NCI-H2107 (cell line): ENCODE results near the gene EIF4E1B.

Experiments
- DNase-seq: peaks from one replicate; lab custom pipeline; 2025; lab: John Stamatoyannopoulos, UW

Gene EIF4E1B

GRCh38 chr5:176628406-176629228, 1.9 kb upstream of the EIF4E1B start:
- no peak for DNase-seq

GRCh38 chr5:176629317-176629852, 1.1 kb upstream of the EIF4E1B start:
- no peak for DNase-seq

GRCh38 chr5:176630681-176631222, 277 bp downstream of the EIF4E1B start:
- no peak for DNase-seq

GRCh38 chr5:176631383-176632200, 1.1 kb downstream of the EIF4E1B start:
- no peak for DNase-seq

GRCh38 chr5:176632745-176633144, 2.3 kb downstream of the EIF4E1B start:
- no peak for DNase-seq

- no peak for DNase-seq
These were observed 3.1 kb downstream of the EIF4E1B start for GRCh38 chr5:176633598-176633997.

GRCh38 chr5:176636426-176636825, 6.0 kb downstream of the EIF4E1B start:
- no peak for DNase-seq

GRCh38 chr5:176637556-176637955, 7.1 kb downstream of the EIF4E1B start:
- no peak for DNase-seq

GRCh38 chr5:176638437-176638836, 8.0 kb downstream of the EIF4E1B start:
- DNase-seq: no peak

GRCh38 chr5:176639208-176639607, 8.7 kb downstream of the EIF4E1B start:
- no peak for DNase-seq

- DNase-seq: no peak
These were observed 9.5 kb downstream of the EIF4E1B start for GRCh38 chr5:176639981-176640380.

GRCh38 chr5:176640616-176641015, 10.1 kb downstream of the EIF4E1B start:
- DNase-seq: no peak

GRCh38 chr5:176642675-176643490, 12.4 kb downstream of the EIF4E1B start:
- no peak for DNase-seq

- no peak for DNase-seq
These were observed 13.2 kb downstream of the EIF4E1B start for GRCh38 chr5:176643491-176644219.

- no peak for DNase-seq
These were observed 13.8 kb downstream of the EIF4E1B start for GRCh38 chr5:176644294-176644693.

- no peak for DNase-seq
These were observed 14.6 kb downstream of the EIF4E1B start for GRCh38 chr5:176644878-176645670.

- no peak for DNase-seq
These were observed 15.7 kb downstream of the EIF4E1B start for GRCh38 chr5:176646049-176646706.

GRCh38 chr5:176646707-176647029, 16.2 kb downstream of the EIF4E1B start:
- no peak for DNase-seq

GRCh38 chr5:176647030-176647842, 16.8 kb downstream of the EIF4E1B start, which contains the start of gene TSPAN17:
TSPAN17 (plus strand) TSS chr5:176647484; CDS start chr5:176647616, 132 bp downstream.
- peak; percentile 84 for DNase-seq
